Measurements from ENCODE around the gene TSR3. TPM values are rescaled to one million over a fixed set of nuclear protein-coding genes. Genes with fewer than 3 reads are reported as not detected.

The TSR3 gene
- total and polyA plus RNA-seq, 10 donors, result 31.1 to 73.1 (median 47.2) TPM

DNA sequence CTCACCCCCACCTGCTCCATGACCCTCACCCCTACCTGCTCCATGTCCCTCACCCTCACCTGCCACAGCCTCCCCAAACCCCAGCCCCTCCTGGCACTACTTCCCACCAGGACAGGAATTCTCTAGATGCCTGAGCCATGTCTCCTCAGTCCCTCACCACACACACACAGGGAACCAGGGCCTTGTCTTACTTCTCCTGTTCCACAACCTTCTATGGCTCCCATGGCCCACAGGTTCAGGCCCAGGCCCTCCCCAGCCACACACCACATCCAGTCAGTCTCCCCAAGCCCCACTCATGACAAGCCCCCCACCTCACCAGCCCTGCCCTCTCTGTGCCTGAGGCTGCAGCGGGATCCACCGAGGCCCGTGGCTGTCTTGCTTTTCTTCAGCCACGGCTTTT is 45.3 kb downstream of the TSR3 start:
- H3K27ac ChIP-seq, result peak overlapping the region in 3 of 8 donors; percentile 18 to 48 (median 46)
- WGBS, 5 donors, result 70 to 77% (median 71%) methylated on average over 4 of the region's 4 CpGs
- H3K9me3 ChIP-seq, result no peaks in the 10 kb centered on the region
- H3K27me3 ChIP-seq (replicated peaks in 1 of 7), result peaks cover 0 to 3% (median 0%) of the 10 kb centered on the region in 7 donors
- no peak overlapping the region for H3K4me3 ChIP-seq
- intact Hi-C loops (cut with DNase I; ENCODE audit: low total_unique reads), result no loop called here
- TF ChIP-seq, protein P1, sequence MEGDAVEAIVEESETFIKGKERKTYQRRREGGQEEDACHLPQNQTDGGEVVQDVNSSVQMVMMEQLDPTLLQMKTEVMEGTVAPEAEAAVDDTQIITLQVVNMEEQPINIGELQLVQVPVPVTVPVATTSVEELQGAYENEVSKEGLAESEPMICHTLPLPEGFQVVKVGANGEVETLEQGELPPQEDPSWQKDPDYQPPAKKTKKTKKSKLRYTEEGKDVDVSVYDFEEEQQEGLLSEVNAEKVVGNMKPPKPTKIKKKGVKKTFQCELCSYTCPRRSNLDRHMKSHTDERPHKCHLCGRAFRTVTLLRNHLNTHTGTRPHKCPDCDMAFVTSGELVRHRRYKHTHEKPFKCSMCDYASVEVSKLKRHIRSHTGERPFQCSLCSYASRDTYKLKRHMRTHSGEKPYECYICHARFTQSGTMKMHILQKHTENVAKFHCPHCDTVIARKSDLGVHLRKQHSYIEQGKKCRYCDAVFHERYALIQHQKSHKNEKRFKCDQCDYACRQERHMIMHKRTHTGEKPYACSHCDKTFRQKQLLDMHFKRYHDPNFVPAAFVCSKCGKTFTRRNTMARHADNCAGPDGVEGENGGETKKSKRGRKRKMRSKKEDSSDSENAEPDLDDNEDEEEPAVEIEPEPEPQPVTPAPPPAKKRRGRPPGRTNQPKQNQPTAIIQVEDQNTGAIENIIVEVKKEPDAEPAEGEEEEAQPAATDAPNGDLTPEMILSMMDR (IDR thresholded peaks at IDR 0.05 in 8 of 11, conservative IDR thresholded peaks at IDR 0.05 in 3 of 11), result no peak
- TF ChIP-seq POLR2AphosphoS5 (IDR thresholded peaks at IDR 0.05) (no peak), POLR2A (IDR thresholded peaks at IDR 0.05) (no peak)
- H3K4me1 ChIP-seq, result peaks cover 6 to 65% (median 48%) of the 10 kb centered on the region in 6 donors
- DNase-seq, result no peak
- no peaks in the 10 kb centered on the region for H3K36me3 ChIP-seq

DNA sequence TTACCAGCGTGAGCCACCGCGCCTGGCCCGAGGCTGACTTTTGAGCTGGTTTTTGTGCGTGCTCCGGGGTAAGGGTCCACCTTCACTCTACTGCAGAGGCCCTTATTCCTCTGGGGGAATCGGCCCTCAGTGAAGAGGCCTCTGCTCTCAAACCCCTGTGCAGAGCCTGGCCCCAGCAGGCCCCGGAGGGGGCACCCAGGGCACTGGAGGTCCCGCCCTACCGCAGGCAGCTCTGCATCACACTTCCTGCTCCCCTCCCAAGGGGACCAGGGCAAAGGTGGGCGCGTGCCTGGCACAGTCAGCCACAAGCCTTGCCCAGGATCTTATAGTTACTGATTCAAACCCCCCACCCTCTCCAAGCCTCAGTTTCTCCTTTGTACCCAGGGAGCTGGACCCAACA is 45.9 kb downstream of the TSR3 start:
- peak overlapping the region in 3 of 8 donors; percentile 18 to 48 (median 46) for H3K27ac ChIP-seq
- intact Hi-C loops (cut with DNase I; ENCODE audit: low total_unique reads), result no loop called here
- WGBS, 5 donors, result 54 to 73% (median 61%) methylated on average over 8 to 12 of the region's 12 CpGs

DNA sequence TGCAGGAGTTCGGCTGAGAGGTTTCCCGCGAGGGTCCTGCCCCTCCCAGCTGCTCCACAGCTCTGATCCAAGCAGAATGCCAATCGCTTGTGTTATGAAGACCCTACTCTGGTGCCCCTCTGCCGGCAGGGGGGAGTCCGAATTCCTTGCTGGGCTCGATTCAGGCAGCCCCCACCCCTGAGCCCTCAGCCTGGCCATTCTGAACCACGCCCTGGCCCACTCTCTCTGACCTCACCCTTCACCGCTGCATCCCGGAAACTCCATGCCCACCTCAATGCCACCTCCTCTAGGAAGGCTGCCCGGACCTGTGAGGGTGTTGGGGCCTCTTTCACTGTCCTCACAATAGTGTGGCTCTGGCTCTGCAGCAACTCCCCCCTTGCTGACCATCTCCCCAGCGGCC is 50.1 kb downstream of the TSR3 start:
- Histone ChIP-seq H3K4me1 (peaks cover 0 to 67% (median 47%) of the 10 kb centered on the region in 6 donors), H3K36me3 (no peaks in the 10 kb centered on the region), H3K9me3 (no peaks in the 10 kb centered on the region), H3K4me3 (no peak overlapping the region), H3K27me3 (replicated peaks in 1 of 7) (peaks cover 0 to 42% (median 6%) of the 10 kb centered on the region in 7 donors), H3K27ac (no peak overlapping the region)
- no peak for TF ChIP-seq POLR2A (IDR thresholded peaks at IDR 0.05)
- TF ChIP-seq, protein P1 (IDR thresholded peaks at IDR 0.05 in 8 of 11, conservative IDR thresholded peaks at IDR 0.05 in 3 of 11), result no peak
- no peak for TF ChIP-seq POLR2AphosphoS5 (IDR thresholded peaks at IDR 0.05)
- DNase-seq, result no peak
- intact Hi-C loops (cut with DNase I; ENCODE audit: low total_unique reads), result no loop called here
- WGBS, 5 donors, result 72 to 89% (median 83%) methylated on average over 10 to 12 of the region's 12 CpGs

More for the DNA sequence above, 45.9 kb downstream of the TSR3 start:
- H3K36me3 ChIP-seq, result no peaks in the 10 kb centered on the region
- no peaks in the 10 kb centered on the region for H3K9me3 ChIP-seq
- H3K27me3 ChIP-seq (replicated peaks in 1 of 7), result peaks cover 0 to 8% (median 0%) of the 10 kb centered on the region in 7 donors
- peak in 2 of 3 donors; percentile 37 to 38 for TF ChIP-seq POLR2AphosphoS5 (IDR thresholded peaks at IDR 0.05)
- TF ChIP-seq, protein P1 (IDR thresholded peaks at IDR 0.05 in 8 of 11, conservative IDR thresholded peaks at IDR 0.05 in 3 of 11), result no peak
- no peak for DNase-seq
- no peak overlapping the region for H3K4me3 ChIP-seq
- H3K4me1 ChIP-seq, result peaks cover 1 to 65% (median 48%) of the 10 kb centered on the region in 6 donors

DNA sequence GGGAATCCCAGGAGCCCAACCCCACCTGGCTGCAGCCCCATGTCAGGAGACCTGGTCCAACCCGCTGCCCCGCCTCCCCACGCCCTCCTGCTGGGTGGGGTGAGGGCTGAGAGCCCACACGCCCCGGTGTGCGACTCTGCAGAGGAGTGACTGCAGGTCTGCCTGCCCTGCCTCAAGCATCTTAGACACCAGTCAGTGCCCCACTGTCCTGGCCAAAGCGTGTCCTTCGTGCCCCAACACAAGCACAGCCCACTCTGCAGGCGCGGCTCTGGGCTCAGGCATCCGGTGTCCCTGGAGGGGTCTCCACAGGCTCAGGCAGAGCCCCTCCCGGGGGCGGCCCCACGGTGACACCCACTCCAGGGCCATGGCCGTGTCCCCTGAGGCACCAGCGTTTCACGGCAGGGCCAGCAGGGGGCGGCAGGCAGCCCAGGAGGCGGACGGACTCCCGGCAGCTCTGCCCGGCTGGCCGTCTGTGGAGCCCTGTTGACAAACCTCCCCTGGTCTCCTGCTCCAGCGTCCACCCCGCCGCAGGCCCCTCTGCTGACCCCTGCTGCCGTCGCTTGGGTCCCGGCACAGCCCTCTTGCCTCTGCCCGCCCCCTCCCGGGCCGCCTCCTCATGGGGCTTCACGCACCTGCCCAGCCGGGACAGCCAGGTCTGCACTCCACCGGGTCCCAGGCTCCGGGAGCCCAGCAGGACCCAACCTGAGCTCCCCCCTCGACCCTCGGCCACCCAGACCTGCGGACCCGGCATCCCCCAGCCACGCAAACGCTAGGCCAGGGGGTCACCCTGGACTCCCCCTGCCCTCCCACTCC is 50.8 kb downstream of the TSR3 start:
- Histone ChIP-seq H3K27ac (peak overlapping the region in 2 of 8 donors; percentile 30 to 33), H3K4me1 (peaks cover 0 to 67% (median 45%) of the 10 kb centered on the region in 6 donors), H3K4me3 (peak overlapping the region in 3 of 8 donors; percentile 4 to 54 (median 13)), H3K27me3 (replicated peaks in 1 of 7) (peaks cover 0 to 49% (median 6%) of the 10 kb centered on the region in 7 donors), H3K36me3 (no peaks in the 10 kb centered on the region), H3K9me3 (no peaks in the 10 kb centered on the region)
- TF ChIP-seq POLR2AphosphoS5 (IDR thresholded peaks at IDR 0.05), result peak; percentile 44 to 75 (median 54)
- no peak for TF ChIP-seq POLR2A (IDR thresholded peaks at IDR 0.05)
- TF ChIP-seq, protein P1 (IDR thresholded peaks at IDR 0.05 in 8 of 11, conservative IDR thresholded peaks at IDR 0.05 in 3 of 11), result peak; percentile 77 to 96 (median 89)
- peak; percentile 94 for DNase-seq
- WGBS, 5 donors, result 11 to 17% (median 15%) methylated on average over 7 to 42 of the region's 42 CpGs
- intact Hi-C loops (cut with DNase I; ENCODE audit: low total_unique reads), result no loop called here

Measured in spleen (tissue), 11 donors.